OCI-LY1 (cell line): ENCODE data around the gene MRPL14.

ENCODE experiments used
- EZH2 ChIP-seq: fragments of 200-600 bp; sonication (generic), shearing (Covaris generic); IDR thresholded peaks from 2 replicates; pipeline ENCODE4 v1.8.0; 2017; ENCODE audit warnings: borderline replicate concordance, mixed run types, mild to moderate bottlenecking, antibody characterized with exemption, low read length, moderate library complexity, mixed read lengths
- TF ChIP-seq, protein P1 (sequence below): fragments of 200-600 bp; sonication (generic), shearing (Covaris generic); IDR thresholded peaks from 2 replicates; pipeline ENCODE4 v1.5.1; 2017; ENCODE audit warnings: mild to moderate bottlenecking, antibody characterized with exemption, low read length, moderate library complexity, mixed read lengths

DNA sequence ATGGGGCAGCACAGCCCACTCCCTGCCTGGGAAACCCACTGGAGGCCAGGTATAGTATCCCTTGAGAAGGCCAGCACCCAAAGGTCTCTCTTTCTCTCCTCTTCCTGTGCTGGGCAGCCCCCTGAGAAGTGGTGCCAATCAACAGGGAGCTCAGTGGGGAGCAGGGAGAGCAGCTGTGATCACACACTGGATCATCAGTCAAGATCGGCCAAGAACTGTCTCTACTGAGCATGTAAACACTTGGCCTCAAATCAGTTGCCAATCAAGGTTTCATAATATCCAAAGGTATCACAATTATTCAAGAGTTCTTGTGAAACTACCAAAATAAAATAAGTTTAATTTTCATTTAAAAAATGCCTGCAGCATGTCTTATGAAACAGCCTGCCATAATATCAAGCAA, 18.8 kb downstream of the MRPL14 start:
- TF ChIP-seq, protein P1, sequence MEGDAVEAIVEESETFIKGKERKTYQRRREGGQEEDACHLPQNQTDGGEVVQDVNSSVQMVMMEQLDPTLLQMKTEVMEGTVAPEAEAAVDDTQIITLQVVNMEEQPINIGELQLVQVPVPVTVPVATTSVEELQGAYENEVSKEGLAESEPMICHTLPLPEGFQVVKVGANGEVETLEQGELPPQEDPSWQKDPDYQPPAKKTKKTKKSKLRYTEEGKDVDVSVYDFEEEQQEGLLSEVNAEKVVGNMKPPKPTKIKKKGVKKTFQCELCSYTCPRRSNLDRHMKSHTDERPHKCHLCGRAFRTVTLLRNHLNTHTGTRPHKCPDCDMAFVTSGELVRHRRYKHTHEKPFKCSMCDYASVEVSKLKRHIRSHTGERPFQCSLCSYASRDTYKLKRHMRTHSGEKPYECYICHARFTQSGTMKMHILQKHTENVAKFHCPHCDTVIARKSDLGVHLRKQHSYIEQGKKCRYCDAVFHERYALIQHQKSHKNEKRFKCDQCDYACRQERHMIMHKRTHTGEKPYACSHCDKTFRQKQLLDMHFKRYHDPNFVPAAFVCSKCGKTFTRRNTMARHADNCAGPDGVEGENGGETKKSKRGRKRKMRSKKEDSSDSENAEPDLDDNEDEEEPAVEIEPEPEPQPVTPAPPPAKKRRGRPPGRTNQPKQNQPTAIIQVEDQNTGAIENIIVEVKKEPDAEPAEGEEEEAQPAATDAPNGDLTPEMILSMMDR = no peak
- no peak for TF ChIP-seq EZH2
